Loucy (cell line): ENCODE results near the gene RNLS.

ENCODE experiments used
- H2AFZ ChIP-seq: fragments of 200-600 bp; sonication (generic); 2 replicates; pipeline ENCODE4 v1.6.0; 2016; ENCODE audit warnings: antibody characterized with exemption, mild to moderate bottlenecking, low read length, moderate library complexity
- H3F3A ChIP-seq: fragments of 200-600 bp; 2 replicates; pipeline ENCODE4 v1.6.0; 2016; ENCODE audit warnings: antibody characterized with exemption, low read depth, mild to moderate bottlenecking
- H3K27me3 ChIP-seq: fragments of 200-600 bp; sonication (generic); 2 replicates; pipeline ENCODE4 v1.6.1; 2014; ENCODE audit warnings: low read length, mild to moderate bottlenecking; ENCODE audit not compliant: insufficient read depth, poor library complexity, severe bottlenecking
- H3K36me3 ChIP-seq: fragments of 200-600 bp; sonication (generic); 2 replicates; pipeline ENCODE4 v1.6.1; 2016; ENCODE audit warnings: low read length; ENCODE audit not compliant: insufficient read depth
- H3K4me1 ChIP-seq: fragments of 200-600 bp; sonication (generic); 2 replicates; pipeline ENCODE4 v1.5.1; 2014; ENCODE audit warnings: low read length, mild to moderate bottlenecking; ENCODE audit not compliant: insufficient read depth, poor library complexity, severe bottlenecking
- H3K4me2 ChIP-seq: fragments of 200-600 bp; sonication (generic); 2 replicates; pipeline ENCODE4 v1.6.0; 2014; ENCODE audit warnings: antibody characterized with exemption, low read length, low read depth, mild to moderate bottlenecking; ENCODE audit not compliant: poor library complexity, severe bottlenecking
- H3K4me3 ChIP-seq: fragments of 200-600 bp; sonication (generic); 2 replicates; pipeline ENCODE4 v1.5.1; 2014; ENCODE audit warnings: low read length, mild to moderate bottlenecking, mixed read lengths; ENCODE audit not compliant: poor library complexity, severe bottlenecking
- H3K79me2 ChIP-seq: fragments of 200-600 bp; sonication (generic); 2 replicates; pipeline ENCODE4 v1.6.1; 2014; ENCODE audit warnings: low read length; ENCODE audit not compliant: insufficient read depth
- H3K9ac ChIP-seq: fragments of 200-600 bp; sonication (generic); 2 replicates; pipeline ENCODE4 v1.6.0; 2014; ENCODE audit warnings: mild to moderate bottlenecking, low read depth, low read length, moderate library complexity; ENCODE audit not compliant: poor library complexity, severe bottlenecking
- H3K9me2 ChIP-seq: fragments of 200-600 bp; sonication (generic); replicated peaks from 2 replicates; pipeline ENCODE4 v1.6.1; 2016; ENCODE audit warnings: low read depth, low read length, mixed read lengths
- H3K9me3 ChIP-seq: fragments of 200-600 bp; sonication (generic); 2 replicates; pipeline ENCODE4 v1.6.1; 2014; ENCODE audit warnings: mild to moderate bottlenecking, antibody characterized with exemption, low read length, low read depth; ENCODE audit not compliant: insufficient read depth
- H4K20me1 ChIP-seq: fragments of 200-600 bp; sonication (generic); 2 replicates; pipeline ENCODE4 v1.6.0; 2014; ENCODE audit warnings: antibody characterized with exemption, low read length, mild to moderate bottlenecking; ENCODE audit not compliant: insufficient read depth, poor library complexity, severe bottlenecking
- EZH2phosphoT487 ChIP-seq: fragments of 200-600 bp; IDR thresholded peaks from 2 replicates; pipeline ENCODE4 v1.6.1; 2018; ENCODE audit warnings: antibody characterized with exemption, mild to moderate bottlenecking, moderate library complexity, borderline replicate concordance
- TF ChIP-seq, protein P1 (sequence below): fragments of 200-600 bp; sonication (generic); conservative IDR thresholded peaks from 2 replicates; pipeline ENCODE4 v1.5.1; 2014; ENCODE audit warnings: mild to moderate bottlenecking, antibody characterized with exemption, low read length

RNLS gene

GRCh38 chr10:88379575-88379974 is 203.5 kb downstream of the RNLS start:
- Histone ChIP-seq H3K4me2 (no peak overlapping the region), H3K9me3 (peaks cover 25% of the 10 kb centered on the region), H2AFZ (no peak overlapping the region), H4K20me1 (no peaks in the 10 kb centered on the region), H3K9me2 (no peaks in the 10 kb centered on the region), H3K4me3 (no peak overlapping the region), H3K27me3 (no peaks in the 10 kb centered on the region), H3K4me1 (peaks cover 42% of the 10 kb centered on the region), H3F3A (peaks cover 5% of the 10 kb centered on the region), H3K9ac (no peak overlapping the region), H3K36me3 (peaks cover 21% of the 10 kb centered on the region), H3K79me2 (no peaks in the 10 kb centered on the region)
- TF ChIP-seq, protein P1, sequence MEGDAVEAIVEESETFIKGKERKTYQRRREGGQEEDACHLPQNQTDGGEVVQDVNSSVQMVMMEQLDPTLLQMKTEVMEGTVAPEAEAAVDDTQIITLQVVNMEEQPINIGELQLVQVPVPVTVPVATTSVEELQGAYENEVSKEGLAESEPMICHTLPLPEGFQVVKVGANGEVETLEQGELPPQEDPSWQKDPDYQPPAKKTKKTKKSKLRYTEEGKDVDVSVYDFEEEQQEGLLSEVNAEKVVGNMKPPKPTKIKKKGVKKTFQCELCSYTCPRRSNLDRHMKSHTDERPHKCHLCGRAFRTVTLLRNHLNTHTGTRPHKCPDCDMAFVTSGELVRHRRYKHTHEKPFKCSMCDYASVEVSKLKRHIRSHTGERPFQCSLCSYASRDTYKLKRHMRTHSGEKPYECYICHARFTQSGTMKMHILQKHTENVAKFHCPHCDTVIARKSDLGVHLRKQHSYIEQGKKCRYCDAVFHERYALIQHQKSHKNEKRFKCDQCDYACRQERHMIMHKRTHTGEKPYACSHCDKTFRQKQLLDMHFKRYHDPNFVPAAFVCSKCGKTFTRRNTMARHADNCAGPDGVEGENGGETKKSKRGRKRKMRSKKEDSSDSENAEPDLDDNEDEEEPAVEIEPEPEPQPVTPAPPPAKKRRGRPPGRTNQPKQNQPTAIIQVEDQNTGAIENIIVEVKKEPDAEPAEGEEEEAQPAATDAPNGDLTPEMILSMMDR: no peak
- TF ChIP-seq EZH2phosphoT487: no peak

DNA sequence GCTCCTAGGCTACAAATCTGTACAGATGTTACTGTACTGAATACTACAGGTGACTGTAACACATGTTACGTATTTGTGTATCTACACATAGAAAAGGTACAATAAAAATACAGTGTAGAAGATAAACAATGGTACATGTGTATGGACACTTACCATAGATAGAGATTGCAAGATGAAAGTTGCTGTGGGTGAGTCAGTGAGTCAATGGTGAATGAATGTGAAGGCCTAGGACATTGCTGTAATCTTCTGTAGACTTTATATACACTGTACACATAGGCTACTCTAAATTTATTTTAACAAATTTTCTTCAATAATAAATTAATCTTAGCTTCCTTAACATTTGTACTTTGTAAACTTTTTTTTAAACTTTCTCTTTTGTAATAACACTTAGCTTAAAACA is 205.6 kb downstream of the RNLS start:
- no peak overlapping the region for H2AFZ ChIP-seq
- peaks cover 13% of the 10 kb centered on the region for H3K9me3 ChIP-seq
- no peaks in the 10 kb centered on the region for H3K9me2 ChIP-seq
- H3K9ac ChIP-seq: no peak overlapping the region
- H3F3A ChIP-seq: no peaks in the 10 kb centered on the region
- H3K4me3 ChIP-seq: no peak overlapping the region
- no peaks in the 10 kb centered on the region for H4K20me1 ChIP-seq
- H3K36me3 ChIP-seq: peaks cover 17% of the 10 kb centered on the region
- H3K27me3 ChIP-seq: no peaks in the 10 kb centered on the region
- no peaks in the 10 kb centered on the region for H3K79me2 ChIP-seq
- TF ChIP-seq, protein P1: no peak
- TF ChIP-seq EZH2phosphoT487: no peak
- peaks cover 40% of the 10 kb centered on the region for H3K4me1 ChIP-seq
- H3K4me2 ChIP-seq: no peak overlapping the region

DNA sequence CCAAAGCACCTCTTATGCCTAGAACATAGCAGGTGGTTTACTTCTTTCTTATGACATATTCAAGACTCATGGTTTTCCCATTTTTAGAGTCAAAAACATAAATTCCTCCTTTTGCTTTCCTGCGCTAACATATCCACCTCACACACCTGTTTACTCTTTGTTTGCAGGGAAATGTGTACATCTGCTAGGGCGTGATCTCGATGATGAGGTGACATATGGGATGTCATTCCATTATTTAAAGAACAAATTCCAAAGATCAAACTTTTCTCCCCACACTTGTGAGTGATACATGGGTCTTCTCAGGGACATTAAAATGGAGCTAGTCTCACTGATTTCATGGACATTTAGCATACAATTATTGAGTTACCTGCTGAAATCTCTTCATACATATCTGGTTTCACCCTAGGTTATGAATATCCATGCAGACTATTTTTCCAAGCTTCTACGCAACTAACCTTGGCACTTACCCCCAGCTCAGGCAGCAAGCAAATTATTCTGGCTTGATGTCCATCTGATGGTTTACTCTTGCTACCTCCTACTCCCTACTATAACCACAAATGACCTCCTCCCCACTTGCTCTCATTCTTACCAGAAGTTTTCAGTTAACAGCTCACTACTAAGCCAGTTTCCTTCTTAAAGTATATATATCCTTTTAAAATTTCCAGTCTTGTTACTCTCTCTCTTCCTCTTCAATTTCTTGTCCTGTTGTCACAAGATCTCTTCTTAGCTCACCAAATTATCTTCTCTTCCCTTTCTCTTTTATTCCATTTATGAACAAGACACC is 208.5 kb downstream of the RNLS start:
- H2AFZ ChIP-seq: no peak overlapping the region
- no peaks in the 10 kb centered on the region for H3K9me3 ChIP-seq
- no peaks in the 10 kb centered on the region for H3F3A ChIP-seq
- no peak overlapping the region for H3K4me3 ChIP-seq
- no peak for TF ChIP-seq EZH2phosphoT487
- peaks cover 10% of the 10 kb centered on the region; the same call in 1 of the 2 replicates for H3K36me3 ChIP-seq
- no peaks in the 10 kb centered on the region for H3K9me2 ChIP-seq
- peak overlapping the region; percentile 31 for H3K9ac ChIP-seq
- H3K4me2 ChIP-seq: peak overlapping the region; percentile 49
- no peaks in the 10 kb centered on the region for H3K27me3 ChIP-seq
- no peaks in the 10 kb centered on the region for H4K20me1 ChIP-seq
- no peaks in the 10 kb centered on the region for H3K79me2 ChIP-seq
- H3K4me1 ChIP-seq: peaks cover 37% of the 10 kb centered on the region
